Left lung (tissue), 10 donors: ENCODE measurements around the gene ENGASE. TPM values are rescaled to one million over a fixed set of nuclear protein-coding genes. Genes with fewer than 3 reads are reported as not detected.
A peak's percentile ranks its signal among the peaks of the same experiment; 100 is the strongest.

ENCODE experiments used
- ATAC-seq: fragments of 200-7000 bp; cut with Tn5 transposase; one replicate; pipeline ENCODE4 v1.9.1; 2020; ENCODE audit warnings: moderate library complexity
- DNase-seq, 4 donors: peaks; one replicate each; pipeline ENCODE4 v3.0.0-alpha.2; 2013 to 2020
- H3K27ac ChIP-seq, 2 donors: fragments of 200-600 bp; sonication (generic) in 1 of 2; one replicate each; pipeline versions ENCODE4 v1.5.0 to v1.8.0; 2020 to 2021
- H3K27me3 ChIP-seq, 2 donors: fragments of 200-600 bp; sonication (generic) in 1 of 2; one replicate each; pipeline versions ENCODE4 v1.5.0 to v1.8.0; 2020 to 2021
- H3K36me3 ChIP-seq, 2 donors: fragments of 200-600 bp; sonication (generic) in 1 of 2; one replicate each; pipeline versions ENCODE4 v1.5.0 to v1.8.0; 2020 to 2021
- H3K4me1 ChIP-seq, 2 donors: fragments of 200-600 bp; one replicate each; pipeline ENCODE4 v1.8.0; 2021
- H3K4me3 ChIP-seq, 2 donors: fragments of 200-600 bp; sonication (generic) in 1 of 2; one replicate each; pipeline versions ENCODE4 v1.5.0 to v1.8.0; 2020 to 2021; ENCODE audit warnings: mild to moderate bottlenecking in 1 of 2
- H3K9me3 ChIP-seq, 2 donors: fragments of 200-600 bp; sonication (generic) in 1 of 2; one replicate each; pipeline versions ENCODE4 v1.5.0 to v1.8.0; 2020 to 2021
- intact Hi-C, 2 donors: fragments of 100-400 bp; cut with DNase I; formaldehyde crosslinking; loops; one replicate each; pipeline versions ENCODE4 v1.11.2 to v1.14.2; 2022
- polyA plus RNA-seq, 6 donors: library from polyadenylated mRNA; unstranded; fragments of 120-200 nt; gene quantifications; one replicate each; pipeline ENCODE4 v1.2.1, GENCODE V29; 2013; ENCODE audit not compliant: insufficient read length in 6 of 6
- total RNA-seq, 2 donors: library from RNA; stranded (reverse); fragmentation: NEBNext Ultra II Directional; extraction: Animal tissue kit (Norgen Biotek cat#: 25700); gene quantifications; one replicate each; pipeline ENCODE4 v1.2.1, GENCODE V29; 2021
- TF ChIP-seq, protein P1 (sequence below), 2 donors: fragments of 200-600 bp; sonication (generic) in 1 of 2; IDR thresholded peaks; one replicate each; pipeline versions ENCODE4 v1.5.0 to v1.8.0; 2021; ENCODE audit warnings: antibody characterized with exemption in 2 of 2
- donor health status: DM: no; HTN: yes; CAD: no.
- donor health status: DM: no; HTN: no; CAD: no.

ENGASE gene
- total and polyA plus RNA-seq, 8 donors = 25.1 to 50.2 (median 35.2) TPM

DNA sequence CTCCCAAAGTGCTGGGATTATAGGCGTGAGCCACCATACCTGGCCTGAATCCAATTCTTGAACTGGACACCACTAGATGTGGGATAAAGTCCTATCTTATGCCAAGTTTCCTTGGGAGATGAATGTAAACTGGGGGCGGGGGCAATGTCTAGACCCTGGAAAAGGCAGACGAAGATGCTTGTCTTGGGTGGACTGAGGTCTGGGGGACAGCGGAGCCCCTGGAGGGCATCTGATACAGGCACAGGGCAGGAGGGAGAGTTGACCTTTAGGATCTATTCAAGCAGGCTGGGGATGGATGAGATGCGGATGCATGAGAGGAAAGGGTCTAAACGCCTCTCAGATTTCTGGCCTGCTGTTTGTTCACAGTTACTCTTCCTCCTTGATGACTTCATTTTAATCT, 38.9 kb upstream of the ENGASE start:
- Histone ChIP-seq H3K4me1 (peaks cover 6 to 32% of the 10 kb centered on the region in 2 donors), H3K4me3 (no peak overlapping the region), H3K9me3 (no peaks in the 10 kb centered on the region), H3K27ac (no peak overlapping the region), H3K27me3 (peaks cover 0 to 9% of the 10 kb centered on the region in 2 donors), H3K36me3 (no peaks in the 10 kb centered on the region)
- ATAC-seq (no peak), DNase-seq (no peak)
- TF ChIP-seq, protein P1, sequence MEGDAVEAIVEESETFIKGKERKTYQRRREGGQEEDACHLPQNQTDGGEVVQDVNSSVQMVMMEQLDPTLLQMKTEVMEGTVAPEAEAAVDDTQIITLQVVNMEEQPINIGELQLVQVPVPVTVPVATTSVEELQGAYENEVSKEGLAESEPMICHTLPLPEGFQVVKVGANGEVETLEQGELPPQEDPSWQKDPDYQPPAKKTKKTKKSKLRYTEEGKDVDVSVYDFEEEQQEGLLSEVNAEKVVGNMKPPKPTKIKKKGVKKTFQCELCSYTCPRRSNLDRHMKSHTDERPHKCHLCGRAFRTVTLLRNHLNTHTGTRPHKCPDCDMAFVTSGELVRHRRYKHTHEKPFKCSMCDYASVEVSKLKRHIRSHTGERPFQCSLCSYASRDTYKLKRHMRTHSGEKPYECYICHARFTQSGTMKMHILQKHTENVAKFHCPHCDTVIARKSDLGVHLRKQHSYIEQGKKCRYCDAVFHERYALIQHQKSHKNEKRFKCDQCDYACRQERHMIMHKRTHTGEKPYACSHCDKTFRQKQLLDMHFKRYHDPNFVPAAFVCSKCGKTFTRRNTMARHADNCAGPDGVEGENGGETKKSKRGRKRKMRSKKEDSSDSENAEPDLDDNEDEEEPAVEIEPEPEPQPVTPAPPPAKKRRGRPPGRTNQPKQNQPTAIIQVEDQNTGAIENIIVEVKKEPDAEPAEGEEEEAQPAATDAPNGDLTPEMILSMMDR (IDR thresholded peaks at IDR 0.05) = no peak
- intact Hi-C loops = no loop called here

DNA sequence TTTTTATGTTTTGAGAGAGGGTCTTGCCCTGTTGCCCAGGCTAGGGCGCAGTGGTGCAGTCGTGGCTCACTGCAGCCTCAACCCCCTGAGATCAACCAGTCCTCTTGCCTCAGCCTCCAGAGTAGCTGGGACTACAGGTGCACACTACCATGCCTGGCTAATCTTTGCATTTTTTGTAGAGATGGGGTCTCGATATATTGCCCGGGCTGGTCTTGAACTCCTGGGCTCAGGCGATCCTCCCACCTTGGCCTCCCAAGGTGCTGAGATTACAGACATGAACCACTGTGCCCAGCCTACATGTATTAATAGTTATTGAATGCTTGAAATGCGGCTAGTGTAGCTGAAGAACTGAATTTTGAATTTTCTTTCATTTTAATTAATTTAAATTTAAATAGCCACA, 38.4 kb upstream of the ENGASE start:
- TF ChIP-seq, protein P1 (IDR thresholded peaks at IDR 0.05) = no peak
- Histone ChIP-seq H3K27me3 (peaks cover 0 to 9% of the 10 kb centered on the region in 2 donors), H3K36me3 (no peaks in the 10 kb centered on the region), H3K4me3 (no peak overlapping the region), H3K4me1 (peaks cover 6 to 32% of the 10 kb centered on the region in 2 donors), H3K27ac (peak overlapping the region in 1 of 2 donors; percentile 38), H3K9me3 (no peaks in the 10 kb centered on the region)
- ATAC-seq (no peak), DNase-seq (no peak)
- intact Hi-C loops = no loop called here

DNA sequence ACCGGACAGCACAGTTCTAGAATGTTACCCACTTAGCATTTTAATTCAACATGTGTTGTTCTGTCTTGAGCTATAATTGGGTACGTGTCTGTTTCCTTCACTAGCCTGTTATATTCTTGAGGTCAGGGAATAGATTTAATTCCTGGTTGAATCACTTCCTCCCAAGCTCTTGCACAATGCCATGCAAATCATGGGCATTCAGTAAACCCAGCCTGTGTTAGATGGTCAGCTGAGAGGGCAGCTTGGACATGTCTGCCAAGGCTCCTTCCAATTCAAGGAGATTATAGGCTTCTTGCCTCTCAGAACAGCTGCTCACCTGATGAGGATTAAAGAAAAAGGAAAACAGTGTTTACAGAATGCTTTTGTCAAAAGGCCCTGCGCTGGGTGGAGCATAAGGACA, 38.0 kb upstream of the ENGASE start:
- peak overlapping the region in 1 of 2 donors; percentile 38 for H3K27ac ChIP-seq
- ATAC-seq (peak; percentile 78), DNase-seq (no peak)
- TF ChIP-seq, protein P1 (IDR thresholded peaks at IDR 0.05) = no peak
- intact Hi-C loops = no loop called here
- peaks cover 0 to 7% of the 10 kb centered on the region in 2 donors for H3K27me3 ChIP-seq
- H3K9me3 ChIP-seq = no peaks in the 10 kb centered on the region
- no peak overlapping the region for H3K4me3 ChIP-seq
- no peaks in the 10 kb centered on the region for H3K36me3 ChIP-seq
- peaks cover 6 to 32% of the 10 kb centered on the region in 2 donors for H3K4me1 ChIP-seq

DNA sequence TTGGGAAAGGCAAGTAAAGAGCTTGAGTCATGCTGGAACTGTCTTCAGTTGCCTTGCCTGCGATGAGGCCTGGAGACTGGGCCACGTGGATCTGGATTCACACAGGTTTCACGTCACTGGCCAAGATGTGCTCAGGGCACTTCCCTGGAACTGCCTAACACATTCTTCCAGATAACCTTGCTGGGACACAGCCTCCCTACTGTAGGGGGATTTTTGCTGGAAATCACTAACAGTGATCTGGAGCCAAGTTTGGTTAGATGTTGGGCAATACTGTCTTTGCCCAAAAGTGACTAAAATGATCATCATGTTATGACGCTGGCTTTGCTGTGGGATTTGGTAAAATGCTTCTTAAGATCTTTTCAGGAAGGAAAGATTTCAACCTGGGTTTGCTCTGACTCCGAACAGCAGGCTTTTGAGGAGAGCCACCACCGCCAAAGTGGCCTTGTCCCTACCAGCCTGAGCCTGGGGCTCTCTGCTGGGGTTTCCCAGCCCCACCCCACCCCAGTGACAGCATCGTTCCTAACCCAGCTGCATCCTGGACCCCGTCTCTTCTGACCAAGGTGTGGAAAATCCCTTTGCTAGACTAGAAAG, 36.0 kb upstream of the ENGASE start:
- Histone ChIP-seq H3K27me3 (no peaks in the 10 kb centered on the region), H3K4me3 (no peak overlapping the region), H3K36me3 (no peaks in the 10 kb centered on the region), H3K4me1 (peaks cover 6 to 41% of the 10 kb centered on the region in 2 donors), H3K27ac (peak overlapping the region in 1 of 2 donors; percentile 37), H3K9me3 (no peaks in the 10 kb centered on the region)
- DNase-seq (no peak), ATAC-seq (peak; percentile 33)
- intact Hi-C loops = no loop called here
- TF ChIP-seq, protein P1 (IDR thresholded peaks at IDR 0.05) = no peak

DNA sequence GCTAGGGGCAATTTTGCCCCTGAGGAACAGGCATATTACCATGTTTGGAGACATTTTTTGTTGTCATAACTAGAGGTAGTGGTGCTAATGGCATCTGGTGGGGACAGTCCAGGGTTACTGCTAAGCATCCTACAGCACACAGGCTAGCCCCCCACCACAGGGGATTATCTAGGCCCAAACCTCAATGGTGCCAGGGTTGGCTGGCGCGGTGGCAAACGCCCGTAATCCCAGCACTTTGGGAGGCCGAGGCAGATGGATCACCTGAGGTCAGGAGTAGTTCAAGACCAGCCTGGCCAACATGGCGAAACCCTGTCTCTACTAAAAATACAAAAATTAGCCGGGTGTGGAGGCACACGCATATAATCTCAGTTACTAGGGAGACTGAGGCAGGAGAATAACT, 35.5 kb upstream of the ENGASE start:
- H3K4me3 ChIP-seq = no peak overlapping the region
- peaks cover 3 to 41% of the 10 kb centered on the region in 2 donors for H3K4me1 ChIP-seq
- intact Hi-C loops = no loop called here
- H3K9me3 ChIP-seq = no peaks in the 10 kb centered on the region
- ATAC-seq (no peak), DNase-seq (no peak)
- H3K27me3 ChIP-seq = no peaks in the 10 kb centered on the region
- no peaks in the 10 kb centered on the region for H3K36me3 ChIP-seq
- H3K27ac ChIP-seq = peak overlapping the region in 1 of 2 donors; percentile 37
- TF ChIP-seq, protein P1 (IDR thresholded peaks at IDR 0.05) = no peak
